ENCODE data around the gene PALLD. TPM values are rescaled to one million over a fixed set of nuclear protein-coding genes. Genes with fewer than 3 reads are reported as not detected.

The PALLD gene
- total RNA-seq, 4 donors from 2014 or later, result 71.8 to 106 (median 83.3) TPM

- Histone ChIP-seq H3K4me1 (no peaks in the 10 kb centered on the region), H3K4me3 (no peak overlapping the region), H3K36me3 (no peaks in the 10 kb centered on the region), H3K9me3 (no peaks in the 10 kb centered on the region), H3K27me3 (no peaks in the 10 kb centered on the region), H3K27ac (no peak overlapping the region)
- no peak for DNase-seq (ENCODE audit: low spot score in 2 of 2)
- 84% methylated on average over 6 of the region's 6 CpGs for WGBS
- no peak for TF ChIP-seq POLR2AphosphoS5 (IDR thresholded peaks at IDR 0.05)
- TF ChIP-seq POLR2A (IDR thresholded peaks at IDR 0.05), result no peak
- TF ChIP-seq EP300 (IDR thresholded peaks at IDR 0.05), result no peak
- TF ChIP-seq CTCF (IDR thresholded peaks at IDR 0.05), result no peak
These were observed 43.8 kb downstream of the PALLD start for GRCh38 chr4:168540503-168541265.

- Histone ChIP-seq H3K9me3 (no peaks in the 10 kb centered on the region), H3K27me3 (no peaks in the 10 kb centered on the region), H3K4me1 (no peaks in the 10 kb centered on the region), H3K27ac (no peak overlapping the region), H3K36me3 (no peaks in the 10 kb centered on the region), H3K4me3 (no peak overlapping the region)
- 86% methylated on average over 7 of the region's 7 CpGs for WGBS
- DNase-seq (ENCODE audit: low spot score in 2 of 2), result no peak
- TF ChIP-seq EP300 (IDR thresholded peaks at IDR 0.05), result no peak
These were observed 44.6 kb downstream of the PALLD start for GRCh38 chr4:168541266-168541953.

GRCh38 chr4:168549143-168549542 is 52.3 kb downstream of the PALLD start:
- no peak for TF ChIP-seq EP300 (IDR thresholded peaks at IDR 0.05)
- TF ChIP-seq POLR2A (IDR thresholded peaks at IDR 0.05), result no peak
- no peak for TF ChIP-seq POLR2AphosphoS5 (IDR thresholded peaks at IDR 0.05)
- no peak for TF ChIP-seq CTCF (IDR thresholded peaks at IDR 0.05)
- H3K4me3 ChIP-seq, result no peak overlapping the region
- whole genome bisulfite sequencing, result 58% methylated on average over 4 of the region's 4 CpGs
- no peaks in the 10 kb centered on the region for H3K9me3 ChIP-seq
- no peak overlapping the region for H3K27ac ChIP-seq
- no peak for DNase-seq (ENCODE audit: low spot score in 2 of 2)
- no peaks in the 10 kb centered on the region for H3K27me3 ChIP-seq
- H3K4me1 ChIP-seq, result no peaks in the 10 kb centered on the region
- H3K36me3 ChIP-seq, result no peaks in the 10 kb centered on the region

- TF ChIP-seq EP300 (IDR thresholded peaks at IDR 0.05) (no peak), POLR2A (IDR thresholded peaks at IDR 0.05) (no peak), POLR2AphosphoS5 (IDR thresholded peaks at IDR 0.05) (no peak), CTCF (IDR thresholded peaks at IDR 0.05) (no peak)
- WGBS, result 73% methylated on average over 5 of the region's 5 CpGs
- H3K4me1 ChIP-seq, result no peaks in the 10 kb centered on the region
These were observed 53.4 kb downstream of the PALLD start for GRCh38 chr4:168550064-168550766.

GRCh38 chr4:168551211-168551610 is 54.4 kb downstream of the PALLD start:
- Histone ChIP-seq H3K4me1 (no peaks in the 10 kb centered on the region), H3K27ac (no peak overlapping the region), H3K27me3 (no peaks in the 10 kb centered on the region), H3K9me3 (no peaks in the 10 kb centered on the region), H3K4me3 (no peak overlapping the region), H3K36me3 (no peaks in the 10 kb centered on the region)
- DNase-seq (ENCODE audit: low spot score in 2 of 2), result no peak
- 90% methylated on average over 1 of the region's 1 CpG for WGBS
- no peak for TF ChIP-seq EP300 (IDR thresholded peaks at IDR 0.05)
- no peak for TF ChIP-seq CTCF (IDR thresholded peaks at IDR 0.05)
- no peak for TF ChIP-seq POLR2A (IDR thresholded peaks at IDR 0.05)
- no peak for TF ChIP-seq POLR2AphosphoS5 (IDR thresholded peaks at IDR 0.05)

More at GRCh38 chr4:168550064-168550766, 53.4 kb downstream of the PALLD start:
- no peak for DNase-seq (ENCODE audit: low spot score in 2 of 2)
- Histone ChIP-seq H3K27ac (no peak overlapping the region), H3K9me3 (no peaks in the 10 kb centered on the region), H3K27me3 (no peaks in the 10 kb centered on the region), H3K4me3 (no peak overlapping the region), H3K36me3 (no peaks in the 10 kb centered on the region)

All from suprapubic skin (tissue), 4 donors.